ENCODE data around the gene FBP1.
"Not testable (repeated sequence)": the region's sequence is repeated elsewhere in the genome, so short reads cannot be mapped to it uniquely, and the experiment has no call there.

FBP1 gene

GRCh38 chr9:94577571-94577970 lies 61.7 kb downstream of the FBP1 start:
- DNase-seq (ENCODE audit: low spot score) (no peak), FAIRE-seq (no peak)

GRCh38 chr9:94577036-94577435 lies 62.3 kb downstream of the FBP1 start:
- no peak for DNase-seq (ENCODE audit: low spot score)
- no peak for FAIRE-seq

DNA sequence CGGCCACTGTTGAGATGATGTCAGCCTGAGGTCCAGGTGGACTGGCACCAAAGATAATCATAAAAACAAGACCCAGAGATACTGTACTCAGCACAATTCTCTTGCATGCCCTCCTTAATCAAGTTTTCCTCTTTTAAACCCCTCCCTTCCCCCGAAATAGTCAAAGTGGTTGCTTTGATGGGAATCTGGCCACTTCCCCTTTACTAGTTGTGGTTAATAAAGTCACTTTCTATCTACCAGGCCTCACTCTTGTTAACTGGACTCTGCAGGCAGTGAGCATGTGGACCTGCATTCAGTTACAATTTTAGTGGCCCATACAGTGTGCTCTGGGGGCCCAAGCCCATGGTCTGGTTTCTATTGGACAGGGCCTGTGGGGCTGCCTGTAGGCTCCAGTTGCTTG lies 63.2 kb downstream of the FBP1 start:
- FAIRE-seq (no peak), DNase-seq (ENCODE audit: low spot score) (no peak)

GRCh38 chr9:94568972-94569712 lies 70.2 kb downstream of the FBP1 start:
- FAIRE-seq (no peak), DNase-seq (ENCODE audit: low spot score) (no peak)

DNA sequence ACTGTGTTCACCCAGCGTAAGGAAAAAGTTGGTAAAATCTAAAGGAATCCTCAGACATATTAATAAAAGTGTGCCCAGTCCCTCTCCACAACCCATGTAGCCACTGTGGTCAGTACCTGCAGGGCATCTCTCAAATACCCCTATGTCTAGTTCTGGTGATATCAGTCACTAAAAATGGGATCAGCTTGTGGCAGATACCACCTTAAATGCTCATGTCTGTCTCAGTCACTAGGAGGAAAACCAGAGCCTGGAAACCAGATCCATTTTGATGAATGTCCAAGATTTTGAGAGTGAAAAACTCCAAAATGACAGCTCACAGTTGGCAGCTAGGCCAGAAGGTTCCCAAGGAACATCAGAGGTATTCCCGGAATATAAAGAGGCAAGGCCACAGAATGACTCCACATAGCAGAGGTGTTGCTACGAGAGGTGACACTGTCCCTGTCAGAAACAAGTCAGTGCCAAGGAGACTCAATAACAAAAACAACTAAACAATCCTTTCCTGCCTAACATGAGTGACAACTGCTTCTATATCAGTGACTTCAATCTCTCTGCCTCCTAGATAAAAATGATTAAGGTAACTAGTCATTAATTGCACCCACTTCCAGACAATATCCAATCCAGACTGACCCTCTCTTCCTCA lies 70.9 kb downstream of the FBP1 start:
- no peak for FAIRE-seq
- DNase-seq (ENCODE audit: low spot score) = no peak

DNA sequence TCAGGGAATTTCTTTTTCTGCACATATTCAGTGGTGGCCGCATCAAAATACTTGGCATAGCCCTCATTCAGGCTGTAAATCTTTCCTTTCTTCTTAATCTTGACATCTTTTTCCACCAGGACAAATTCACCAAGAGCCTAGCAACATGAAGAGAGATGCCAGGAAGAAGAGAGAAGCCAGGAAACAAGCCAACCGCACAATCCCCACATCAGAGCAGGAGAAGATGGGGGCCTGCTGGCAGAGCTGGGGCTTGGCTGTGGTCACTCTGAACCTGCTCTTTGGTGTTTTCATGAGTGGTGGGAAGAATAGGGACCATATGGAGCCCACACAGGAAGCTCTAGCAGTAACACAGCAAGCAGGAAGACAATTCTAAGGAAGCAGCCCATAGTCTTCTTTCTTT lies 72.0 kb downstream of the FBP1 start:
- DNase-seq (ENCODE audit: low spot score) (no peak), FAIRE-seq (no peak)

DNA sequence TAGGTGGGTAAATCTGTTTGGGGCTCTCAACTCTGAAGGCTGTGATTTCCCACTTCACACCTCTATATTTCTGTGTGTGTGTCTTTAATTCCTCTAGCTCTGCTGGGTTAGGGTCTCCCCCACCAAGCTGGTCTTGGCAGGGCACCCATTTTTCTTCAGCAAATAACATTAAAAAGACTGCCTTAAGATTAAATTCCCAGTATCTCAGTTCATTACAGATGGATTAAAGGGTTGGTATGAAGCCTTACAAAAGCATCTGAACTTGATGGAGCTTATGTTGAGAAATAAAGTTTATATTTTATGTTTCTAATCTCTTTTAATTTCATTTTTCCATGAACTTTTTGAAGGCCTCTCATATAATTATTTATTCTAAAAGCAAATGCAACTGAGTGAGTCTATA lies 72.8 kb downstream of the FBP1 start:
- FAIRE-seq (no peak), DNase-seq (ENCODE audit: low spot score) (no peak)

DNA sequence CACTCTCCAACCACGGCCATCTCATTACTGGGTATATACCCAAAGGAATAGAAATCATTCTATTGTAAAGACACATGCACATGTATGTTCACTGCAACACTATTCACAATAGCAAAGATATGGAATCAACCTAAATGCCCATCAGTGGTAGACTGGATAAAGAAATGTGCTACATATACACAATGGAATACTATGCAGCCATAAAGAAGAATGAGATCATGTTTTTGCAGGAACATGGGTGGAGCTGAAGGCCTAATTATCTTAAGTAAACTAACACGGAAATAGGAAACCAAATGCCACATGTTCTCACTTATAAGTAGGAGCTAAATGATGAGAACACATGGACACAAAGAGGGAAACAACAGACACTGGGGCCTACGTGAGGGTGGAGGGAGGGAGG lies 75.0 kb downstream of the FBP1 start:
- FAIRE-seq; DNase-seq (ENCODE audit: low spot score): not testable (repeated sequence)

DNA sequence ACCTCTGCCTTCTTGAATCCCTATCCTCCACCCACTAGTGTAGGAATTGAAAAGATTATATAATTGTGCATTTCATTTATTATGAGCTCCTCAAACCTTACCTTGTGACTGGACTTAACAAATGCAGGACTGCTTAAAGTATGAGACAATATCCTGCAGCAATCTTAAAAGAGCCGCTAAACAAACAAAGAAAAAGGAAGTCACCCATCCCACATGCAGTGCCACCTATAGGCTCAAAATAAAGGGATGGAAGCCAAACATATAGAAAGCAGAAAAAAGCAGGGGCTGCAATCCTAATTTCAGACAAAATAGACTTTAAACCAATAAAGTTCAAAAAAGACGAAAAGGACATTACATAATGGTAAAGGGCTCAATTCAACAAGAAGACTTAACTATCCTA lies 75.8 kb downstream of the FBP1 start:
- no peak for FAIRE-seq
- DNase-seq (ENCODE audit: low spot score) = no peak

DNA sequence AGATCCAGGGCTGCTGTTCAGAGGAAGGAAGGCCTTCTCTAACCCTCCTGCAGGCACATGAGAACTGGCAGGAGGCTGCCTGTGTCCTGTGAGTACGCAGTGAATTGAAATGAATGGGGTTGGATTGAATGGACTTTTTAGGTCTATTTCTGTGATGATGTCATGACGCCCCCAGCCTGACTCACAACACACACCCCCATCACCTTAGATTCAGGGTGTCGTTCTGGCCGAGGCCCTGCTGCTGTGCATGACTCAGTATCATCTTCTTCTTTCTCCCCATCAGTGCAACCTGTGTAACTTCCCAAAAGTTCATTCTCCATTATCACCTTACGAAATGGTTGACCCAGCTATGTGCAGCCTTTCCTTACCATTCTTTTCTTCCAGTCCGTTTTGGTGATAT lies 79.1 kb downstream of the FBP1 start:
- FAIRE-seq (no peak), DNase-seq (ENCODE audit: low spot score) (no peak)

- FAIRE-seq (no peak), DNase-seq (ENCODE audit: low spot score) (no peak)
Observed at GRCh38 chr9:94557376-94557775, 81.9 kb downstream of the FBP1 start.

GRCh38 chr9:94554439-94555331 lies 84.6 kb downstream of the FBP1 start, which contains the start of gene PCAT7:
TSS of gene PCAT7 (plus strand) at chr9:94555083.
- FAIRE-seq (no peak), DNase-seq (ENCODE audit: low spot score) (peak; percentile 76)

- FAIRE-seq (peak; percentile 95), DNase-seq (ENCODE audit: low spot score) (no peak)
Observed at GRCh38 chr9:94554078-94554438, 85.3 kb downstream of the FBP1 start.
